22Rv1 (cell line): ENCODE data around the gene OBP2A.

ENCODE experiments used
- ZFX ChIP-seq: fragments of 450-650 bp; IDR thresholded peaks from 2 replicates; pipeline ENCODE4 v1.6.1; 2017; ENCODE audit warnings: antibody characterized with exemption, borderline replicate concordance
- TF ChIP-seq, protein P1 (sequence below): fragments of 450-650 bp; IDR thresholded peaks from 2 replicates; pipeline ENCODE4 v1.5.1; 2017; ENCODE audit warnings: mild to moderate bottlenecking

GRCh38 chr9:135530146-135530545 is 15.8 kb upstream of the OBP2A start:
- TF ChIP-seq, protein P1, sequence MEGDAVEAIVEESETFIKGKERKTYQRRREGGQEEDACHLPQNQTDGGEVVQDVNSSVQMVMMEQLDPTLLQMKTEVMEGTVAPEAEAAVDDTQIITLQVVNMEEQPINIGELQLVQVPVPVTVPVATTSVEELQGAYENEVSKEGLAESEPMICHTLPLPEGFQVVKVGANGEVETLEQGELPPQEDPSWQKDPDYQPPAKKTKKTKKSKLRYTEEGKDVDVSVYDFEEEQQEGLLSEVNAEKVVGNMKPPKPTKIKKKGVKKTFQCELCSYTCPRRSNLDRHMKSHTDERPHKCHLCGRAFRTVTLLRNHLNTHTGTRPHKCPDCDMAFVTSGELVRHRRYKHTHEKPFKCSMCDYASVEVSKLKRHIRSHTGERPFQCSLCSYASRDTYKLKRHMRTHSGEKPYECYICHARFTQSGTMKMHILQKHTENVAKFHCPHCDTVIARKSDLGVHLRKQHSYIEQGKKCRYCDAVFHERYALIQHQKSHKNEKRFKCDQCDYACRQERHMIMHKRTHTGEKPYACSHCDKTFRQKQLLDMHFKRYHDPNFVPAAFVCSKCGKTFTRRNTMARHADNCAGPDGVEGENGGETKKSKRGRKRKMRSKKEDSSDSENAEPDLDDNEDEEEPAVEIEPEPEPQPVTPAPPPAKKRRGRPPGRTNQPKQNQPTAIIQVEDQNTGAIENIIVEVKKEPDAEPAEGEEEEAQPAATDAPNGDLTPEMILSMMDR, result no peak
- no peak for TF ChIP-seq ZFX
